Right lobe of liver (tissue), 6 donors: ENCODE measurements around the gene AK2. TPM values are rescaled to one million over a fixed set of nuclear protein-coding genes. Genes with fewer than 3 reads are reported as not detected.
"Not testable (repeated sequence)": the region's sequence is repeated elsewhere in the genome, so short reads cannot be mapped to it uniquely, and the experiment has no call there.

Source experiments
- ATAC-seq, 4 donors: fragments of 200-7000 bp; cut with Tn5 transposase; one replicate each; pipeline ENCODE4 v1.9.1; 2020; ENCODE audit warnings: mild to moderate bottlenecking in 4 of 4, moderate library complexity in 4 of 4
- DNase-seq, 3 donors: peaks; one replicate each; pipeline ENCODE4 v3.0.0-alpha.2; 2020
- H3K27ac ChIP-seq, 3 donors: fragments of 200-600 bp; one replicate each; pipeline ENCODE4 v1.8.0; 2022
- H3K27me3 ChIP-seq, 2 donors: fragments of 200-600 bp; one replicate each; pipeline ENCODE4 v1.8.0; 2022
- H3K36me3 ChIP-seq, 4 donors: fragments of 200-600 bp; sonication (generic) in 1 of 4; one replicate each; pipeline versions ENCODE4 v1.5.1 to v1.8.0; 2017 to 2022; ENCODE audit warnings: control low read depth in 1 of 4
- H3K4me1 ChIP-seq, 4 donors: fragments of 200-600 bp; sonication (generic) in 1 of 4; one replicate each; pipeline versions ENCODE4 v1.5.1 to v1.8.0; 2017 to 2022; ENCODE audit warnings: control low read depth in 1 of 4
- H3K4me3 ChIP-seq, 3 donors: fragments of 200-600 bp; one replicate each; pipeline ENCODE4 v1.8.0; 2022
- H3K9me3 ChIP-seq, 4 donors: fragments of 200-600 bp; sonication (generic) in 1 of 4; one replicate each; pipeline versions ENCODE4 v1.5.1 to v1.8.0; 2017 to 2022; ENCODE audit warnings: control low read depth in 1 of 4
- CTCF ChIP-seq, 4 donors: fragments of 200-600 bp in 3 of 4; fragments of 450-650 bp in 1 of 4; IDR thresholded peaks; one replicate each; pipeline versions ENCODE4 v1.5.1 to v1.8.0; 2016 to 2022; ENCODE audit warnings: antibody characterized with exemption in 4 of 4, mild to moderate bottlenecking in 2 of 4
- POLR2A ChIP-seq: fragments of 450-650 bp; IDR thresholded peaks from one replicate; pipeline ENCODE4 v1.6.1; 2017; ENCODE audit warnings: antibody characterized with exemption, mild to moderate bottlenecking
- WGBS: methylation state at CpG from one replicate; pipeline ENCODE4 v1.1.6; 2018; ENCODE audit warnings: low coverage, low lambda C conversion rate; ENCODE audit not compliant: insufficient coverage; ENCODE audit errors: missing lambda C conversion rate; 5-methylcytosine and 5-hydroxymethylcytosine counted together
- intact Hi-C, 2 donors: fragments of 100-400 bp; cut with DNase I; formaldehyde crosslinking; loops; one replicate each; pipeline versions ENCODE4 v1.11.2 to v1.14.1; 2022
- total RNA-seq, 6 experiments: library from RNA; depleted of rRNA in 2 of 6; stranded (reverse); fragments of >200 nt in 2 of 6; fragmentation: NEBNext Ultra II Directional in 3 of 6; extraction: Animal tissue kit (Norgen Biotek cat#: 25700) in 3 of 6; gene quantifications; one replicate each; pipeline versions ENCODE4 v1.1.0 to v1.2.4, GENCODE V29; 2016 to 2023
- donor health status: DM: no; HTN: yes; CAD: no.
- donor health status: DM: no; HTN: no; CAD: no.
- donor health status: DM: no; HTN: no; CAD: no.
- donor health status: DM: no; HTN: yes; CAD: no.
- donor health status: DM: no; HTN: yes; CAD: no.

The AK2 gene
- total RNA-seq, 6 experiments from 2014 or later: 119 to 301 (median 130) TPM

GRCh38 chr1:33048426-33048825 is 11.7 kb upstream of the AK2 start:
- no peak for TF ChIP-seq POLR2A
- TF ChIP-seq CTCF (IDR thresholded peaks at IDR 0.05): no peak
- ATAC-seq (no peak), DNase-seq (no peak)
- H3K36me3 ChIP-seq: no peaks in the 10 kb centered on the region
- H3K4me3 ChIP-seq: no peak overlapping the region
- no peaks in the 10 kb centered on the region for H3K9me3 ChIP-seq
- peaks cover 0 to 8% (median 2%) of the 10 kb centered on the region in 4 donors for H3K4me1 ChIP-seq
- intact Hi-C loops: no loop called here
- WGBS: 50% methylated on average over 3 of the region's 3 CpGs
- H3K27ac ChIP-seq: no peak overlapping the region
- no peaks in the 10 kb centered on the region for H3K27me3 ChIP-seq

DNA sequence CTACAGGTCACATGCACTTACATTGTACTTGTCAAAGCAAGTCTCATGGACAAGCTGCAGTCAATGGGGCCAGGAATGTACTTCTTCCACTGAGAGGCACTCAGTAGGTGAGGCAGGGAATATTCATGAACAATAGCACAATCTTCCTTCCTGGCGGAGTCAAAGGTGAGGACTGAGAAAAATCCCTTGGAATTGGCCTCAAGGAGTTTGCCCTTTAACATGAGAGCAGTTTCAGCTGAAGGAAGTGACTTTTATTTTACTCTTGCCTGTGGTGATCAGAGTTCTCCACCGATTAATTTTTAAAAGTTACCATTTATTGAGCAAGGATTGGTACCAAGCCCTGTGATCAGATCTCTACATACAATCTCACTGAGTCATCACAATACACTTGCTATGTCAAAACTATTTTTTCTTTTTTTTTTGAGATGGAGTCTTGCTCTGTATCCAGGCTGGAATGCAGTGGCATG is 11.2 kb upstream of the AK2 start:
- H3K4me1 ChIP-seq: peaks cover 0 to 8% (median 2%) of the 10 kb centered on the region in 4 donors
- intact Hi-C loops: no loop called here
- WGBS: 69% methylated on average over 2 of the region's 2 CpGs
- no peaks in the 10 kb centered on the region for H3K9me3 ChIP-seq
- no peak overlapping the region for H3K27ac ChIP-seq
- H3K4me3 ChIP-seq: no peak overlapping the region
- TF ChIP-seq POLR2A (no peak), CTCF (IDR thresholded peaks at IDR 0.05) (no peak)
- no peaks in the 10 kb centered on the region for H3K36me3 ChIP-seq
- ATAC-seq (peak in 1 of 4 donors; percentile 70), DNase-seq (no peak)
- H3K27me3 ChIP-seq: no peaks in the 10 kb centered on the region

DNA sequence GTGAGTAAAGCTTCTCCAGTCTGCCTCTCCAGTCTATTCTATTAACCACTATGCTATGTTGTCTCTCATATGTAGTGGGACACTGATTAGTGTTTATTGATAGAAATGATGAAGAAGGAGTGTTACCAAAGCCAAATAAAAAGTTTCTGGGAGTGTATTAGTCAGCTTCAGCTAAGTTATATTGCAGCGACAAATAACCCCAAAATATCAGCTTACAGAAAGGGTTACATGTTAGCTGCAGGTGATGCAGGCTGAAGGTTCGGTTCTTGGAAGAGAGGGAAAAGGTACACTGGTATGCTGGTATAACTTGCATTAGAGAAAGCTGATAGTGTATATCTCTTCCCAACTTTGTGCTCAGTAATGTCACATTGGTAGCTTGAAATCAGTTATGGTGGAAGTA is 10.6 kb upstream of the AK2 start:
- Histone ChIP-seq H3K9me3 (no peaks in the 10 kb centered on the region), H3K4me1 (peaks cover 0 to 8% (median 2%) of the 10 kb centered on the region in 4 donors), H3K36me3 (no peaks in the 10 kb centered on the region), H3K27ac (no peak overlapping the region), H3K4me3 (no peak overlapping the region), H3K27me3 (no peaks in the 10 kb centered on the region)
- ATAC-seq (no peak), DNase-seq (peak in 1 of 3 donors; percentile 12)
- intact Hi-C loops: no loop called here
- no peak for TF ChIP-seq POLR2A
- TF ChIP-seq CTCF (IDR thresholded peaks at IDR 0.05): no peak
- WGBS: 91% methylated on average over 2 of the region's 2 CpGs

- H3K27ac ChIP-seq, H3K9me3 ChIP-seq, DNase-seq, H3K36me3 ChIP-seq, ATAC-seq, intact Hi-C loops, H3K4me1 ChIP-seq, H3K27me3 ChIP-seq, H3K4me3 ChIP-seq: not testable (repeated sequence)
- 76% methylated on average over 2 of the region's 4 CpGs for WGBS
These were observed 9.6 kb upstream of the AK2 start for GRCh38 chr1:33046234-33046633.

GRCh38 chr1:33045814-33046213 is 9.1 kb upstream of the AK2 start:
- intact Hi-C loops: no loop called here
- H3K27me3 ChIP-seq: no peaks in the 10 kb centered on the region
- no peaks in the 10 kb centered on the region for H3K36me3 ChIP-seq
- H3K9me3 ChIP-seq: no peaks in the 10 kb centered on the region
- H3K4me1 ChIP-seq: peaks cover 0 to 8% (median 2%) of the 10 kb centered on the region in 4 donors
- ATAC-seq (peak; percentile 18 to 36 (median 34)), DNase-seq (peak in 1 of 3 donors; percentile 28)
- H3K27ac ChIP-seq: no peak overlapping the region
- TF ChIP-seq POLR2A: no peak
- no peak for TF ChIP-seq CTCF (IDR thresholded peaks at IDR 0.05)
- no peak overlapping the region for H3K4me3 ChIP-seq
- WGBS: 68% methylated on average over 6 of the region's 6 CpGs
